ENCODE measurements around the gene ARHGEF19. TPM values are rescaled to one million over a fixed set of nuclear protein-coding genes. Genes with fewer than 3 reads are reported as not detected.

The ARHGEF19 gene
- polyA plus RNA-seq, 1 experiment, result 6.7 TPM

- no peaks in the 10 kb centered on the region; the same call in 1 of the 2 replicates for H3K9me3 ChIP-seq (ENCODE audit: control insufficient read depth, insufficient read depth, low read length)
- TF ChIP-seq CTCF (IDR thresholded peaks at IDR 0.05; ENCODE audit: low read depth, low read length), result no peak
- no peaks in the 10 kb centered on the region for H3K27me3 ChIP-seq (ENCODE audit: control insufficient read depth, insufficient read depth, low read length)
- no peak for DNase-seq (ENCODE audit: low read depth, low spot score)
- H3K27ac ChIP-seq (ENCODE audit: low read depth, low read length), result peak overlapping the region; percentile 82
- POLR2A ChIA-PET, result interaction anchor here (0.9 to 1.0 kb wide), 2 partner anchors 13 to 53 kb away, joined by 3 to 4 read pairs; no protein-coding TSS in a partner anchor
- H3K4me3 ChIP-seq (ENCODE audit: low read depth, low read length), result peak overlapping the region; percentile 10; the same call in 1 of the 2 replicates
- CTCF ChIA-PET, result interaction anchor here (7.8 kb wide), 1 partner anchor 70 kb away, joined by 81 read pairs; no protein-coding TSS in a partner anchor
Observed at GRCh38 chr1:16151196-16151994, 61.1 kb downstream of the ARHGEF19 start.

- POLR2A ChIA-PET, result interaction anchor here (0.9 to 1.0 kb wide), 2 partner anchors 14 to 54 kb away, joined by 3 to 4 read pairs; no protein-coding TSS in a partner anchor
- CTCF ChIA-PET, result interaction anchor here (7.8 kb wide), 1 partner anchor 70 kb away, joined by 81 read pairs; no protein-coding TSS in a partner anchor
- Histone ChIP-seq H3K27ac (ENCODE audit: low read depth, low read length) (peak overlapping the region; percentile 31), H3K4me3 (ENCODE audit: low read depth, low read length) (no peak overlapping the region), H3K27me3 (ENCODE audit: control insufficient read depth, insufficient read depth, low read length) (no peaks in the 10 kb centered on the region), H3K9me3 (ENCODE audit: control insufficient read depth, insufficient read depth, low read length) (no peaks in the 10 kb centered on the region; the same call in 1 of the 2 replicates)
- TF ChIP-seq CTCF (IDR thresholded peaks at IDR 0.05; ENCODE audit: low read depth, low read length), result no peak
- no peak for DNase-seq (ENCODE audit: low read depth, low spot score)
Observed at GRCh38 chr1:16150508-16150907, 61.9 kb downstream of the ARHGEF19 start.

GRCh38 chr1:16149702-16150488 is 62.6 kb downstream of the ARHGEF19 start:
- POLR2A ChIA-PET, result no interaction called here
- TF ChIP-seq CTCF (IDR thresholded peaks at IDR 0.05; ENCODE audit: low read depth, low read length), result no peak
- Histone ChIP-seq H3K9me3 (ENCODE audit: control insufficient read depth, insufficient read depth, low read length) (no peaks in the 10 kb centered on the region; the same call in 1 of the 2 replicates), H3K4me3 (ENCODE audit: low read depth, low read length) (no peak overlapping the region), H3K27ac (ENCODE audit: low read depth, low read length) (peak overlapping the region; percentile 31), H3K27me3 (ENCODE audit: control insufficient read depth, insufficient read depth, low read length) (no peaks in the 10 kb centered on the region)
- no peak for DNase-seq (ENCODE audit: low read depth, low spot score)
- CTCF ChIA-PET, result interaction anchor here (0.5 to 7.8 kb wide), 3 partner anchors 13 to 69 kb away, joined by 3 to 81 read pairs (median 4); no protein-coding TSS in a partner anchor

- POLR2A ChIA-PET, result no interaction called here
- no peaks in the 10 kb centered on the region for H3K27me3 ChIP-seq (ENCODE audit: control insufficient read depth, insufficient read depth, low read length)
- H3K9me3 ChIP-seq (ENCODE audit: control insufficient read depth, insufficient read depth, low read length), result no peaks in the 10 kb centered on the region; the same call in 1 of the 2 replicates
- no peak for TF ChIP-seq CTCF (IDR thresholded peaks at IDR 0.05; ENCODE audit: low read depth, low read length)
- H3K27ac ChIP-seq (ENCODE audit: low read depth, low read length), result no peak overlapping the region
- no peak for DNase-seq (ENCODE audit: low read depth, low spot score)
- H3K4me3 ChIP-seq (ENCODE audit: low read depth, low read length), result no peak overlapping the region
- CTCF ChIA-PET, result interaction anchor here (0.6 kb wide), 1 partner anchor 12 kb away, joined by 4 read pairs; no protein-coding TSS in a partner anchor
Observed at GRCh38 chr1:16149146-16149545, 63.3 kb downstream of the ARHGEF19 start.
